Peyer's patch (tissue), 4 donors: ENCODE results near the gene CLEC3A.

Experiments used
- POLR2A ChIP-seq, 2 donors: fragments of 450-650 bp; IDR thresholded peaks; one replicate each; pipeline ENCODE4 v1.5.1; 2017; ENCODE audit warnings: antibody characterized with exemption in 2 of 2, mild to moderate bottlenecking in 2 of 2, moderate library complexity in 2 of 2
- TF ChIP-seq, protein P1 (sequence below), 6 experiments: fragments of 450-650 bp in 4 of 6; fragments of 200-600 bp in 2 of 6; sonication (generic) in 1 of 6; IDR thresholded peaks; one replicate each; pipeline ENCODE4 v1.5.1; 2017 to 2019; ENCODE audit warnings: antibody characterized with exemption in 6 of 6, mild to moderate bottlenecking in 3 of 6, moderate library complexity in 1 of 6

DNA sequence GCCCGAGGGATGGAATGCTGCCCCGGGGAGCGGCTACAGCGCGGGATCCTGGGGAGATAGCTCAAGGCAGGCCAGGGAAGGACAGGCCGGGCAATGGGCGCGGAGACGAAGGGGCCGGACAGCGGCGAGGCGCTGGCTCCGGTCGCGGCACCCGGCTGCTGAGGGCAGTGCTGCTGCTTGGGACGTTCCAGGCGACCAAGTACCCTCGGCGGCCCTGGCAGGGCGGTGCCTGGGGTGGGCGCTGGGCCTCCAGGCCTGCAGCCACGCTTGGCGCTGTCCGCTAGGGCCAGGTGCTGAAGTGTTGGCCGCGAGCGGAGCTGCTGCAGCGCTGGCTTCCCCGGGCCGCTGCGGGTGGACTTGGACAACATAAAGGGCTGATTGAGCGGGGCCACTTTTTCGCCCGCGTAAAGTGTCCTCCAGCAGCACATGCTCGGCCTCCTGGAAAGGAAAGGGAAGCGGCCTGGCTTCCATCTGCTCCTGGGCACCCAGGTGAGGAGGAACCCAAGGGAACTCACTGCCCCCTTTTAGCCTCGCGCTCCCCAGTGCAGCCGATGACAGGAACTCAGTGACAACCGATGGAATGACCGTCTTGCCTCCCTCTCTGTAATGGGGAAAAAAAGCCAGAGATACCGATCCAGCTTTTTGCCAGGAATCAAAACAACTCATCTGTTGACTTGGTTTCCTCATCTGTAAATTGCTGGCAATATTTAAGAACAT is 23.7 kb downstream of the CLEC3A start:
- TF ChIP-seq, protein P1, sequence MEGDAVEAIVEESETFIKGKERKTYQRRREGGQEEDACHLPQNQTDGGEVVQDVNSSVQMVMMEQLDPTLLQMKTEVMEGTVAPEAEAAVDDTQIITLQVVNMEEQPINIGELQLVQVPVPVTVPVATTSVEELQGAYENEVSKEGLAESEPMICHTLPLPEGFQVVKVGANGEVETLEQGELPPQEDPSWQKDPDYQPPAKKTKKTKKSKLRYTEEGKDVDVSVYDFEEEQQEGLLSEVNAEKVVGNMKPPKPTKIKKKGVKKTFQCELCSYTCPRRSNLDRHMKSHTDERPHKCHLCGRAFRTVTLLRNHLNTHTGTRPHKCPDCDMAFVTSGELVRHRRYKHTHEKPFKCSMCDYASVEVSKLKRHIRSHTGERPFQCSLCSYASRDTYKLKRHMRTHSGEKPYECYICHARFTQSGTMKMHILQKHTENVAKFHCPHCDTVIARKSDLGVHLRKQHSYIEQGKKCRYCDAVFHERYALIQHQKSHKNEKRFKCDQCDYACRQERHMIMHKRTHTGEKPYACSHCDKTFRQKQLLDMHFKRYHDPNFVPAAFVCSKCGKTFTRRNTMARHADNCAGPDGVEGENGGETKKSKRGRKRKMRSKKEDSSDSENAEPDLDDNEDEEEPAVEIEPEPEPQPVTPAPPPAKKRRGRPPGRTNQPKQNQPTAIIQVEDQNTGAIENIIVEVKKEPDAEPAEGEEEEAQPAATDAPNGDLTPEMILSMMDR (IDR thresholded peaks at IDR 0.05), result no peak
- no peak for TF ChIP-seq POLR2A (IDR thresholded peaks at IDR 0.05)
